OCI-LY7 (cell line): ENCODE measurements around the gene HTT-AS. TPM values are rescaled to one million over a fixed set of nuclear protein-coding genes. Genes with fewer than 3 reads are reported as not detected.

Experiments used
- BruUV-seq: library from RNA; stranded (reverse); fragments of 400-500 nt; replicated peaks from 2 replicates; lab custom pipeline; 2021; lab: Mats Ljungman, UMichigan
- CTCF ChIA-PET: fragments of 300-600 bp; sonication (Branson Sonifier 250); formaldehyde crosslinking; loops from one replicate; lab custom pipeline; 2022; ENCODE audit warnings: antibody characterized with exemption; ENCODE audit not compliant: unreplicated experiment; lab: Charles Lee
- POLR2A ChIA-PET: fragments of 300-600 bp; sonication (Branson Sonifier 250); formaldehyde crosslinking; loops from one replicate; lab custom pipeline; 2022; ENCODE audit warnings: antibody characterized with exemption; lab: Charles Lee
- DNase-seq: peaks from one replicate; pipeline ENCODE4 v3.0.0-alpha.2; 2015; ENCODE audit warnings: low spot score
- H2AFZ ChIP-seq: fragments of 200-600 bp; sonication (generic), shearing (Covaris generic); 2 replicates; pipeline ENCODE4 v1.6.1; 2014; ENCODE audit warnings: mild to moderate bottlenecking, antibody characterized with exemption, low read length, moderate library complexity
- H3K27ac ChIP-seq: fragments of 200-600 bp; sonication (generic); 2 replicates; pipeline ENCODE4 v1.5.1; 2014; ENCODE audit warnings: mixed run types, low read depth, mild to moderate bottlenecking, moderate library complexity, low read length, inconsistent platforms; ENCODE audit not compliant: poor library complexity, severe bottlenecking
- H3K36me3 ChIP-seq: fragments of 200-600 bp; sonication (generic); 2 replicates; pipeline ENCODE4 v1.6.1; 2014; ENCODE audit warnings: mild to moderate bottlenecking, antibody characterized with exemption, low read length, moderate library complexity, mixed read lengths; ENCODE audit not compliant: insufficient read depth
- H3K4me1 ChIP-seq: fragments of 200-600 bp; sonication (generic); 2 replicates; pipeline ENCODE4 v1.5.1; 2014; ENCODE audit warnings: mild to moderate bottlenecking, low read length; ENCODE audit not compliant: insufficient read depth, poor library complexity, severe bottlenecking
- H3K4me2 ChIP-seq: fragments of 200-600 bp; sonication (generic); 2 replicates; pipeline ENCODE4 v1.6.1; 2014; ENCODE audit warnings: mild to moderate bottlenecking, low read length
- H3K4me3 ChIP-seq: fragments of 200-600 bp; sonication (generic); 2 replicates; pipeline ENCODE4 v1.5.1; 2014; ENCODE audit warnings: mild to moderate bottlenecking, low read depth, low read length; ENCODE audit not compliant: poor library complexity, severe bottlenecking
- H3K79me2 ChIP-seq: fragments of 200-600 bp; sonication (generic); 2 replicates; pipeline ENCODE4 v1.6.1; 2016; ENCODE audit warnings: low read depth, mild to moderate bottlenecking, low read length, moderate library complexity, mixed read lengths; ENCODE audit not compliant: insufficient read depth
- H3K9me2 ChIP-seq: fragments of 200-600 bp; sonication (generic); 2 replicates; pipeline ENCODE4 v1.6.1; 2016; ENCODE audit warnings: mild to moderate bottlenecking, low read length, mixed read lengths; ENCODE audit not compliant: insufficient read depth
- H3K9me3 ChIP-seq: fragments of 200-600 bp; sonication (generic); 2 replicates; pipeline ENCODE4 v1.6.1; 2014; ENCODE audit warnings: mild to moderate bottlenecking, mixed run types, low read length, mixed read lengths
- H4K20me1 ChIP-seq: fragments of 200-600 bp; sonication (generic); 2 replicates; pipeline ENCODE4 v1.6.1; 2014; ENCODE audit warnings: mild to moderate bottlenecking, antibody characterized with exemption, low read length, moderate library complexity, mixed read lengths; ENCODE audit not compliant: insufficient read depth
- EZH2phosphoT487 ChIP-seq: fragments of 200-600 bp; sonication (generic); IDR thresholded peaks from 2 replicates; pipeline ENCODE4 v1.6.1; 2018; ENCODE audit warnings: low read depth, borderline replicate concordance, mild to moderate bottlenecking, mixed run types, antibody characterized with exemption, low read length, moderate library complexity, mixed read lengths
- intact Hi-C: fragments of 100-400 bp; cut with micrococcal nuclease; formaldehyde crosslinking; loops from one replicate; pipeline ENCODE4 v1.10.0; 2022; ENCODE audit not compliant: unreplicated experiment
- total RNA-seq, 2 experiments: library from RNA; depleted of rRNA in 1 of 2; stranded (reverse); fragments of >200 nt in 1 of 2; shearing (Covaris generic) in 1 of 2; gene quantifications; 2 replicates each; pipeline ENCODE4 v1.2.3, GENCODE V29; 2014 to 2022
- TF ChIP-seq, protein P1 (sequence below): fragments of 200-600 bp; sonication (generic); conservative IDR thresholded peaks from 2 replicates; pipeline ENCODE4 v1.5.1; 2014; ENCODE audit warnings: mild to moderate bottlenecking, antibody characterized with exemption, low read length, moderate library complexity, mixed read lengths

The HTT-AS gene
- total RNA-seq, 2 experiments from 2014 or later = not detected

GRCh38 chr4:3067473-3068001 is 6.8 kb downstream of the HTT-AS start:
- Histone ChIP-seq H3K36me3 (no peaks in the 10 kb centered on the region), H3K9me3 (peaks cover 7% of the 10 kb centered on the region; the same call in 1 of the 2 replicates), H2AFZ (no peak overlapping the region), H3K79me2 (no peaks in the 10 kb centered on the region), H3K9me2 (no peaks in the 10 kb centered on the region), H4K20me1 (no peaks in the 10 kb centered on the region), H3K4me3 (no peak overlapping the region), H3K4me2 (no peak overlapping the region), H3K4me1 (no peaks in the 10 kb centered on the region), H3K27ac (no peak overlapping the region)
- DNase-seq = no peak
- ChIA-PET CTCF (no interaction called here), POLR2A (interaction anchor here (0.6 kb wide), 2 partner anchors 174 to 1177 kb away, joined by 3 to 4 read pairs; no protein-coding TSS in a partner anchor)
- no peak for TF ChIP-seq EZH2phosphoT487
- TF ChIP-seq, protein P1, sequence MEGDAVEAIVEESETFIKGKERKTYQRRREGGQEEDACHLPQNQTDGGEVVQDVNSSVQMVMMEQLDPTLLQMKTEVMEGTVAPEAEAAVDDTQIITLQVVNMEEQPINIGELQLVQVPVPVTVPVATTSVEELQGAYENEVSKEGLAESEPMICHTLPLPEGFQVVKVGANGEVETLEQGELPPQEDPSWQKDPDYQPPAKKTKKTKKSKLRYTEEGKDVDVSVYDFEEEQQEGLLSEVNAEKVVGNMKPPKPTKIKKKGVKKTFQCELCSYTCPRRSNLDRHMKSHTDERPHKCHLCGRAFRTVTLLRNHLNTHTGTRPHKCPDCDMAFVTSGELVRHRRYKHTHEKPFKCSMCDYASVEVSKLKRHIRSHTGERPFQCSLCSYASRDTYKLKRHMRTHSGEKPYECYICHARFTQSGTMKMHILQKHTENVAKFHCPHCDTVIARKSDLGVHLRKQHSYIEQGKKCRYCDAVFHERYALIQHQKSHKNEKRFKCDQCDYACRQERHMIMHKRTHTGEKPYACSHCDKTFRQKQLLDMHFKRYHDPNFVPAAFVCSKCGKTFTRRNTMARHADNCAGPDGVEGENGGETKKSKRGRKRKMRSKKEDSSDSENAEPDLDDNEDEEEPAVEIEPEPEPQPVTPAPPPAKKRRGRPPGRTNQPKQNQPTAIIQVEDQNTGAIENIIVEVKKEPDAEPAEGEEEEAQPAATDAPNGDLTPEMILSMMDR = no peak
- BruUV-seq = no TSS peak
- intact Hi-C loops = no loop called here

GRCh38 chr4:3066836-3067400 is 7.4 kb downstream of the HTT-AS start:
- H3K79me2 ChIP-seq = no peaks in the 10 kb centered on the region
- H3K4me1 ChIP-seq = no peaks in the 10 kb centered on the region
- TF ChIP-seq, protein P1 = no peak
- no peak for TF ChIP-seq EZH2phosphoT487
- no TSS peak for BruUV-seq
- H3K36me3 ChIP-seq = no peaks in the 10 kb centered on the region
- no peak overlapping the region for H3K4me3 ChIP-seq
- ChIA-PET POLR2A (no interaction called here), CTCF (no interaction called here)
- H3K4me2 ChIP-seq = no peak overlapping the region
- no peak overlapping the region for H3K27ac ChIP-seq
- no peak for DNase-seq
- intact Hi-C loops = no loop called here
- H4K20me1 ChIP-seq = no peaks in the 10 kb centered on the region
- H3K9me3 ChIP-seq = peaks cover 7% of the 10 kb centered on the region; the same call in 1 of the 2 replicates
- H3K9me2 ChIP-seq = no peaks in the 10 kb centered on the region
- H2AFZ ChIP-seq = no peak overlapping the region

DNA sequence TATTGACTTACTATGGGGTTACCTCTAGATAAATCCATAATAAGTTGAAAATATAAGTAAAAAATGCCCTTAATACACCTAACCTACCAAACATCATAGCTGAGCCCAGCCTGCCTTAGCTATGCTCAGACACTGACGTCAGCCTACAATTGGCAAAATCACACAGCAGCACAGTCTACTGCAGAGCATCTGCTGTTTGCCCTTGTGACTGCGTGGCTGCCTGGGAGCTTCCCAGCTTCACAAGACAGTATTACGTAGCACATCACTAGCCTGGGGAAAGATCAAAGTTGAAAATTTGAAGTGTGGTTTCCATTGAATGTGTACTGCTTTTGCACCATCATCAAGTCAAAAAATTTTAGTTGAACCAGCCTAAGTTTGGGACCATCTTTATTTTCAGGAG is 8.8 kb downstream of the HTT-AS start:
- intact Hi-C loops = no loop called here

More for the DNA sequence above, 8.8 kb downstream of the HTT-AS start:
- ChIA-PET CTCF (interaction anchor here (0.6 kb wide), 1 partner anchor 57 kb away, joined by 3 read pairs; no protein-coding TSS in a partner anchor), POLR2A (interaction anchor here (0.7 kb wide), 1 partner anchor 9 kb away, joined by 3 read pairs; the partner anchor contains the start of genes HTT and HTT-AS)
- Histone ChIP-seq H3K4me3 (no peak overlapping the region), H2AFZ (no peak overlapping the region), H3K4me2 (no peak overlapping the region), H3K9me2 (no peaks in the 10 kb centered on the region), H3K79me2 (no peaks in the 10 kb centered on the region), H3K36me3 (no peaks in the 10 kb centered on the region), H3K27ac (no peak overlapping the region), H3K4me1 (no peaks in the 10 kb centered on the region), H4K20me1 (no peaks in the 10 kb centered on the region), H3K9me3 (peaks cover 7% of the 10 kb centered on the region; the same call in 1 of the 2 replicates)
- BruUV-seq = no TSS peak
- TF ChIP-seq, protein P1 = no peak
- no peak for TF ChIP-seq EZH2phosphoT487
- DNase-seq = no peak
